ENCODE data around the gene TRMT11.

TRMT11 gene

GRCh38 chr6:126035764-126036163 lies 49.4 kb downstream of the TRMT11 start:
- TF ChIP-seq POLR2A (IDR thresholded peaks at IDR 0.05; ENCODE audit: low read depth, low read length) (no peak), TAF1 (IDR thresholded peaks at IDR 0.05; ENCODE audit: low read depth, low read length) (no peak), PAX5 (IDR thresholded peaks at IDR 0.05; ENCODE audit: insufficient read depth, low read length, severe bottlenecking) (no peak), SPI1 (IDR thresholded peaks at IDR 0.05; ENCODE audit: low read depth, low read length) (no peak), POU2F2 (IDR thresholded peaks at IDR 0.05; ENCODE audit: low read depth, low read length) (no peak)
- FAIRE-seq (no peak), DNase-seq (ENCODE audit: insufficient read length, low spot score) (no peak)

- no peak for TF ChIP-seq TAF1 (IDR thresholded peaks at IDR 0.05; ENCODE audit: low read depth, low read length)
- TF ChIP-seq PAX5 (IDR thresholded peaks at IDR 0.05; ENCODE audit: insufficient read depth, low read length, severe bottlenecking): no peak
- TF ChIP-seq POU2F2 (IDR thresholded peaks at IDR 0.05; ENCODE audit: low read depth, low read length): no peak
- no peak for TF ChIP-seq SPI1 (IDR thresholded peaks at IDR 0.05; ENCODE audit: low read depth, low read length)
- TF ChIP-seq POLR2AphosphoS5 (IDR thresholded peaks at IDR 0.05; ENCODE audit: low read depth, low read length): no peak
- no peak for TF ChIP-seq POLR2A (IDR thresholded peaks at IDR 0.05; ENCODE audit: low read depth, low read length)
- FAIRE-seq: no peak
Measured at GRCh38 chr6:126038234-126038633, 51.9 kb downstream of the TRMT11 start.

DNA sequence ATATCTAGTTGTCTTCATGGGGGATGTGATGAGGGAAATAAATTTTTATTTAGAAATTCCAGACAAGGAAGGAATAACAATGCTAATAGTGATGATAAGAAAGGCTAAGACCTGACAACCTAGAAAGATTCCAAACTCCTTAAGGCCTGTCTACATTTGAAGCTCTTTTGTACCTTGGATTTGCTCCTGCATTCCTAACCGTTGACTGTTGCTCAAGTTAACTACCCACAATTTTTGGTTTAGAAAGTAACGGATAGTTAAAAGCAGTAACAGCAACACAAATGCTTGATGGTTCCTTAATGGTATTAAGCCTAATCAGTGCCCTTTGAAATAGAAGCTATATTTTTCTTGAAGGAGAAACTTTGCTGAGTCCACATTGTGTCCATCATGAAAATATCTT lies 52.9 kb downstream of the TRMT11 start:
- DNase-seq (ENCODE audit: insufficient read length, low spot score) (no peak), FAIRE-seq (no peak)
- TF ChIP-seq SPI1 (IDR thresholded peaks at IDR 0.05; ENCODE audit: low read depth, low read length): no peak

More at GRCh38 chr6:126038234-126038633, 51.9 kb downstream of the TRMT11 start:
- DNase-seq (ENCODE audit: insufficient read length, low spot score): no peak

- no peak for TF ChIP-seq TAF1 (IDR thresholded peaks at IDR 0.05; ENCODE audit: low read depth, low read length)
- TF ChIP-seq SPI1 (IDR thresholded peaks at IDR 0.05; ENCODE audit: low read depth, low read length): no peak
- no peak for TF ChIP-seq POU2F2 (IDR thresholded peaks at IDR 0.05; ENCODE audit: low read depth, low read length)
- no peak for TF ChIP-seq POLR2AphosphoS5 (IDR thresholded peaks at IDR 0.05; ENCODE audit: low read depth, low read length)
- no peak for TF ChIP-seq POLR2A (IDR thresholded peaks at IDR 0.05; ENCODE audit: low read depth, low read length)
- TF ChIP-seq PAX5 (IDR thresholded peaks at IDR 0.05; ENCODE audit: insufficient read depth, low read length, severe bottlenecking): no peak
- no peak for FAIRE-seq
- DNase-seq (ENCODE audit: insufficient read length, low spot score): no peak
Measured at GRCh38 chr6:126040394-126040793, 54.1 kb downstream of the TRMT11 start.

DNA sequence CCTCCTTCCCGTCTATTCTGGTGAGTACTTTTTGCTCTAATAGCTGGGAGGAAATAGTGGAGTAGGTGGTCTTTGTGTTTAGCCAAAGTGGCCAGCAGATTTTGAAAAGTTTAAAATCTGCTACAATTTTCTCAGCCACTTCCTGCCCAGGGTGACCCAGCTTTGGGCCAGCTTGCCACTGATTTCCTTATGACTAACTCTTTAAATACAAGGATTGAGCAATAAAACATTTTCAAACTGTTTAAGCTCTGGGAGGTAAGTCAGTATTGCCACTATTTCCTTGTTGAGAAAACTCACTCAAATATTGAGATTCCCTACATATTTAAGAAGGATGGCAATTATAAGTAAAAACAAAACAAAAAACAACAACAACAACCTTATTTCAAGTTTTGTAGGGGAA lies 54.5 kb downstream of the TRMT11 start:
- TF ChIP-seq POLR2AphosphoS5 (IDR thresholded peaks at IDR 0.05; ENCODE audit: low read depth, low read length) (no peak), TAF1 (IDR thresholded peaks at IDR 0.05; ENCODE audit: low read depth, low read length) (no peak), PAX5 (IDR thresholded peaks at IDR 0.05; ENCODE audit: insufficient read depth, low read length, severe bottlenecking) (no peak), POU2F2 (IDR thresholded peaks at IDR 0.05; ENCODE audit: low read depth, low read length) (no peak), POLR2A (IDR thresholded peaks at IDR 0.05; ENCODE audit: low read depth, low read length) (no peak), SPI1 (IDR thresholded peaks at IDR 0.05; ENCODE audit: low read depth, low read length) (no peak)
- no peak for DNase-seq (ENCODE audit: insufficient read length, low spot score)
- FAIRE-seq: no peak

GRCh38 chr6:126041516-126041915 lies 55.2 kb downstream of the TRMT11 start:
- DNase-seq (ENCODE audit: insufficient read length, low spot score): no peak
- FAIRE-seq: no peak
- TF ChIP-seq POU2F2 (IDR thresholded peaks at IDR 0.05; ENCODE audit: low read depth, low read length) (no peak), PAX5 (IDR thresholded peaks at IDR 0.05; ENCODE audit: insufficient read depth, low read length, severe bottlenecking) (no peak), SPI1 (IDR thresholded peaks at IDR 0.05; ENCODE audit: low read depth, low read length) (no peak), TAF1 (IDR thresholded peaks at IDR 0.05; ENCODE audit: low read depth, low read length) (no peak), POLR2AphosphoS5 (IDR thresholded peaks at IDR 0.05; ENCODE audit: low read depth, low read length) (no peak), POLR2A (IDR thresholded peaks at IDR 0.05; ENCODE audit: low read depth, low read length) (no peak)

DNA sequence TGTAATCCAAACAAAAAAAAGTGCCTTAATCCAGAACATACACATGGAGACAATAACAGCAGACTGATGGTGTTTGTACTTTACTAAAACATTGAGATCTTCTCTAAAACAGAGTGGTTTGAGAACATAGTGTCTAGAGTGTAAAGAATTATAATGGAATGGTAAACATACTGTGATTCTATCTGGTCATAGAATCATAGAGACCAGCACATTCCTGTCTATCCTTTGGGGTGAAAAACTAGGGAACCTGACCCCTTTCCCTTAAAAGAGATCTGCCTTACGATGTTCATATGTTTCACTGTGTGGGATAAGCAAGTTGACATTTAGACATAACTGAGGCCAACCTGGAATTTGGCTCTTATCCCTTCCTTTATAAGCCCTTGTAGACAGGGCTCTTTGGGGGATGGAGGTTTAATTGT lies 55.7 kb downstream of the TRMT11 start:
- FAIRE-seq (peak; percentile 43), DNase-seq (ENCODE audit: insufficient read length, low spot score) (no peak)
- TF ChIP-seq SPI1 (IDR thresholded peaks at IDR 0.05; ENCODE audit: low read depth, low read length) (no peak), POLR2A (IDR thresholded peaks at IDR 0.05; ENCODE audit: low read depth, low read length) (no peak), POU2F2 (IDR thresholded peaks at IDR 0.05; ENCODE audit: low read depth, low read length) (no peak), TAF1 (IDR thresholded peaks at IDR 0.05; ENCODE audit: low read depth, low read length) (no peak), PAX5 (IDR thresholded peaks at IDR 0.05; ENCODE audit: insufficient read depth, low read length, severe bottlenecking) (no peak), POLR2AphosphoS5 (IDR thresholded peaks at IDR 0.05; ENCODE audit: low read depth, low read length) (no peak)

GRCh38 chr6:126047648-126048047 lies 61.3 kb downstream of the TRMT11 start:
- FAIRE-seq (no peak), DNase-seq (ENCODE audit: insufficient read length, low spot score) (no peak)
- TF ChIP-seq SPI1 (IDR thresholded peaks at IDR 0.05; ENCODE audit: low read depth, low read length): no peak
- TF ChIP-seq PAX5 (IDR thresholded peaks at IDR 0.05; ENCODE audit: insufficient read depth, low read length, severe bottlenecking): no peak
- no peak for TF ChIP-seq POU2F2 (IDR thresholded peaks at IDR 0.05; ENCODE audit: low read depth, low read length)
- TF ChIP-seq TAF1 (IDR thresholded peaks at IDR 0.05; ENCODE audit: low read depth, low read length): no peak
- TF ChIP-seq POLR2A (IDR thresholded peaks at IDR 0.05; ENCODE audit: low read depth, low read length): no peak
- no peak for TF ChIP-seq POLR2AphosphoS5 (IDR thresholded peaks at IDR 0.05; ENCODE audit: low read depth, low read length)

DNA sequence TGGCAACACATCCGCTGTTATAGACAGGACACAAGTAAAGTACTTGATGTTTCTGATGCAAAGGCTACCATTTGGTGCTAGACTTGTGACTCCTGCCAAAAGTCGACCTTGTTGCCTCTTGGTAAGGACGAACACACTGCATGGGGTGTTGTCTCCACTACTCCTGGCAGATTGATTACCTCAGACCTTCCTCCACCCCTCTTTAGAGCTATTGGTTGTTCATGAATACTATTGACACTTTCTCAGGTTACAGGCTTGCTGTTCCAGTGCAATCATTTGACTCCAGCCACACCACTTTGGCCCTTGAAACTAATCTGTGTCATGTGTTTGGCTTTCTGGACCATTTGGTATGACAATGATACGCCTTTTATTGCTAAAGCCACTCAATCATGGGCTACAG lies 62.3 kb downstream of the TRMT11 start:
- no peak for FAIRE-seq
- TF ChIP-seq TAF1 (IDR thresholded peaks at IDR 0.05; ENCODE audit: low read depth, low read length) (no peak), SPI1 (IDR thresholded peaks at IDR 0.05; ENCODE audit: low read depth, low read length) (no peak), POLR2AphosphoS5 (IDR thresholded peaks at IDR 0.05; ENCODE audit: low read depth, low read length) (no peak), POU2F2 (IDR thresholded peaks at IDR 0.05; ENCODE audit: low read depth, low read length) (no peak), PAX5 (IDR thresholded peaks at IDR 0.05; ENCODE audit: insufficient read depth, low read length, severe bottlenecking) (no peak), POLR2A (IDR thresholded peaks at IDR 0.05; ENCODE audit: low read depth, low read length) (no peak)
- DNase-seq (ENCODE audit: insufficient read length, low spot score): no peak

- no peak for FAIRE-seq
- no peak for DNase-seq (ENCODE audit: insufficient read length, low spot score)
- TF ChIP-seq POLR2A (IDR thresholded peaks at IDR 0.05; ENCODE audit: low read depth, low read length) (no peak), POU2F2 (IDR thresholded peaks at IDR 0.05; ENCODE audit: low read depth, low read length) (no peak), TAF1 (IDR thresholded peaks at IDR 0.05; ENCODE audit: low read depth, low read length) (no peak), POLR2AphosphoS5 (IDR thresholded peaks at IDR 0.05; ENCODE audit: low read depth, low read length) (no peak), PAX5 (IDR thresholded peaks at IDR 0.05; ENCODE audit: insufficient read depth, low read length, severe bottlenecking) (no peak), SPI1 (IDR thresholded peaks at IDR 0.05; ENCODE audit: low read depth, low read length) (no peak)
Measured at GRCh38 chr6:126050795-126051194, 64.5 kb downstream of the TRMT11 start.

All from GM12891 (cell line).